ENCODE results near the gene BLOC1S3. TPM values are rescaled to one million over a fixed set of nuclear protein-coding genes. Genes with fewer than 3 reads are reported as not detected.

Gene BLOC1S3
- total RNA-seq, 1 experiment from 2014 or later = 25.2 TPM

GRCh38 chr19:45151320-45151719 is 27.3 kb upstream of the BLOC1S3 start:
- CTCF ChIA-PET = no interaction called here
- no peak for DNase-seq
- TF ChIP-seq CTCF (IDR thresholded peaks at IDR 0.05; ENCODE audit: unreplicated experiment) = no peak
- H3K36me3 Mint-ChIP-seq (ENCODE audit: insufficient read depth, unreplicated experiment) = peaks cover 39% of the 10 kb centered on the region
- H3K4me3 Mint-ChIP-seq (ENCODE audit: low read depth, unreplicated experiment) = no peak overlapping the region
- no peaks in the 10 kb centered on the region for H3K9me3 Mint-ChIP-seq (ENCODE audit: low read depth, unreplicated experiment)
- no TSS peak for BruUV-seq (replicated peaks)
- no peaks in the 10 kb centered on the region for H3K27me3 Mint-ChIP-seq (ENCODE audit: unreplicated experiment)
- peaks cover 15% of the 10 kb centered on the region for H3K4me1 Mint-ChIP-seq (ENCODE audit: low read depth, unreplicated experiment)
- H3K27ac Mint-ChIP-seq (ENCODE audit: unreplicated experiment) = peak overlapping the region; percentile 30
- intact Hi-C loops (cut with micrococcal nuclease; ENCODE audit: unreplicated experiment) = no loop called here

GRCh38 chr19:45151821-45152503 is 26.6 kb upstream of the BLOC1S3 start:
- CTCF ChIA-PET = no interaction called here
- Mint-ChIP-seq H3K4me3 (ENCODE audit: low read depth, unreplicated experiment) (no peak overlapping the region), H3K27ac (ENCODE audit: unreplicated experiment) (peak overlapping the region; percentile 30), H3K27me3 (ENCODE audit: unreplicated experiment) (peaks cover 6% of the 10 kb centered on the region), H3K4me1 (ENCODE audit: low read depth, unreplicated experiment) (peaks cover 21% of the 10 kb centered on the region), H3K36me3 (ENCODE audit: insufficient read depth, unreplicated experiment) (peaks cover 41% of the 10 kb centered on the region), H3K9me3 (ENCODE audit: low read depth, unreplicated experiment) (no peaks in the 10 kb centered on the region)
- no peak for TF ChIP-seq CTCF (IDR thresholded peaks at IDR 0.05; ENCODE audit: unreplicated experiment)
- no TSS peak for BruUV-seq (replicated peaks)
- no peak for DNase-seq
- intact Hi-C loops (cut with micrococcal nuclease; ENCODE audit: unreplicated experiment) = no loop called here

- H3K9me3 Mint-ChIP-seq (ENCODE audit: low read depth, unreplicated experiment) = no peaks in the 10 kb centered on the region
- peaks cover 13% of the 10 kb centered on the region for H3K27me3 Mint-ChIP-seq (ENCODE audit: unreplicated experiment)
- no peak for DNase-seq
- peaks cover 38% of the 10 kb centered on the region for H3K36me3 Mint-ChIP-seq (ENCODE audit: insufficient read depth, unreplicated experiment)
- H3K27ac Mint-ChIP-seq (ENCODE audit: unreplicated experiment) = no peak overlapping the region
- no TSS peak for BruUV-seq (replicated peaks)
- peaks cover 28% of the 10 kb centered on the region for H3K4me1 Mint-ChIP-seq (ENCODE audit: low read depth, unreplicated experiment)
- intact Hi-C loops (cut with micrococcal nuclease; ENCODE audit: unreplicated experiment) = no loop called here
- CTCF ChIA-PET = interaction anchor here (0.6 kb wide), 1 partner anchor 154 kb away, joined by 4 read pairs; no protein-coding TSS in a partner anchor
- H3K4me3 Mint-ChIP-seq (ENCODE audit: low read depth, unreplicated experiment) = no peak overlapping the region
- no peak for TF ChIP-seq CTCF (IDR thresholded peaks at IDR 0.05; ENCODE audit: unreplicated experiment)
Observed at GRCh38 chr19:45152504-45153338, 25.9 kb upstream of the BLOC1S3 start.

GRCh38 chr19:45153339-45154063 is 25.1 kb upstream of the BLOC1S3 start:
- peaks cover 44% of the 10 kb centered on the region for H3K36me3 Mint-ChIP-seq (ENCODE audit: insufficient read depth, unreplicated experiment)
- no TSS peak for BruUV-seq (replicated peaks)
- peaks cover 28% of the 10 kb centered on the region for H3K4me1 Mint-ChIP-seq (ENCODE audit: low read depth, unreplicated experiment)
- peak overlapping the region; percentile 20 for H3K4me3 Mint-ChIP-seq (ENCODE audit: low read depth, unreplicated experiment)
- H3K27me3 Mint-ChIP-seq (ENCODE audit: unreplicated experiment) = peaks cover 21% of the 10 kb centered on the region
- H3K27ac Mint-ChIP-seq (ENCODE audit: unreplicated experiment) = peak overlapping the region; percentile 75
- no peak for DNase-seq
- H3K9me3 Mint-ChIP-seq (ENCODE audit: low read depth, unreplicated experiment) = no peaks in the 10 kb centered on the region
- intact Hi-C loops (cut with micrococcal nuclease; ENCODE audit: unreplicated experiment) = no loop called here
- CTCF ChIA-PET = interaction anchor here (0.6 kb wide), 2 partner anchors 154 to 1702 kb away, joined by 4 read pairs; no protein-coding TSS in a partner anchor
- no peak for TF ChIP-seq CTCF (IDR thresholded peaks at IDR 0.05; ENCODE audit: unreplicated experiment)

All from Calu3 (cell line).